HepG2 (cell line): ENCODE measurements around the gene CAPZB. TPM values are rescaled to one million over a fixed set of nuclear protein-coding genes. Genes with fewer than 3 reads are reported as not detected.

Experiments
- ATAC-seq: fragments of 200-7000 bp; cut with Tn5 transposase; 3 replicates; pipeline ENCODE4 v1.9.1; 2020; ENCODE audit warnings: mild to moderate bottlenecking, moderate library complexity
- BruUV-seq: library from RNA; stranded (reverse); fragments of 400-500 nt; replicated peaks from 2 replicates; lab custom pipeline; 2021; lab: Mats Ljungman, UMichigan
- CTCF ChIA-PET: fragments of 300-600 bp; formaldehyde crosslinking; extraction: SDS; loops from one replicate; lab custom pipeline; 2021; ENCODE audit warnings: low total read pairs, inconsistent platforms, low intra/inter-chr PET ratio; lab: Yijun Ruan, JAX
- POLR2A ChIA-PET: fragments of 350-600 bp; sonication (Branson Sonifier 250); formaldehyde crosslinking; loops from one replicate; lab custom pipeline; 2020; ENCODE audit warnings: antibody characterized with exemption, inconsistent platforms; lab: Yijun Ruan, JAX
- DNase-seq: peaks from one replicate; pipeline ENCODE4 v3.0.0-alpha.2; 2015; ENCODE audit warnings: low spot score
- FAIRE-seq: peaks from 3 replicates; lab custom pipeline; 2011; peaks lifted over from hg19 to GRCh38; lab: Jason Lieb, UNC
- H2AFZ ChIP-seq: one replicate; pipeline ENCODE4 v1.6.1; 2011; ENCODE audit warnings: low read length, inconsistent platforms
- H3K27ac ChIP-seq: fragments of 300-600 bp; 3 replicates; pipeline ENCODE4 v1.8.0; 2011; ENCODE audit warnings: mixed run types, mild to moderate bottlenecking, mixed read lengths, low read length, inconsistent platforms; ENCODE audit not compliant: insufficient read depth; ENCODE audit errors: extremely low read length
- H3K27me3 ChIP-seq, 2 experiments: fragments of 200-600 bp in 1 of 2; 2 replicates in 1 of 2; 3 replicates in 1 of 2; pipeline versions ENCODE4 v1.6.0 to v1.8.0; 2011; ENCODE audit warnings: low read length in 2 of 2, mild to moderate bottlenecking in 2 of 2, moderate library complexity in 2 of 2, inconsistent platforms in 1 of 2; ENCODE audit not compliant: insufficient read depth in 2 of 2, control insufficient read depth in 1 of 2
- H3K36me3 ChIP-seq, 2 experiments: fragments of 200-600 bp in 1 of 2; replicated peaks in 1 of 2; 2 replicates in 1 of 2; 3 replicates in 1 of 2; pipeline versions ENCODE4 v1.5.1 to v1.8.0; 2011; ENCODE audit warnings: low read length in 2 of 2, inconsistent platforms in 1 of 2; ENCODE audit not compliant: insufficient read depth in 2 of 2, control insufficient read depth in 1 of 2
- H3K4me1 ChIP-seq: 2 replicates; pipeline ENCODE4 v1.5.1; 2012; ENCODE audit warnings: low read length, inconsistent platforms; ENCODE audit not compliant: insufficient read depth
- H3K4me2 ChIP-seq: 2 replicates; pipeline ENCODE4 v1.6.0; 2011; ENCODE audit warnings: low read depth, low read length, inconsistent platforms
- H3K4me3 ChIP-seq, 3 experiments: fragments of 200-600 bp in 1 of 3; sonication (generic), shearing (Covaris generic) in 1 of 3; replicated peaks in 1 of 3; 2 replicates each; pipeline ENCODE4 v1.5.1; 2011 to 2016; ENCODE audit warnings: low read length in 3 of 3, inconsistent platforms in 2 of 3, low read depth in 2 of 3, mild to moderate bottlenecking in 2 of 3, control low read depth in 1 of 3, mixed read lengths in 1 of 3; ENCODE audit not compliant: insufficient read depth in 1 of 3
- H3K79me2 ChIP-seq: one replicate; pipeline ENCODE4 v1.6.1; 2011; ENCODE audit warnings: low read length, inconsistent platforms; ENCODE audit not compliant: insufficient read depth
- H3K9ac ChIP-seq: 2 replicates; pipeline ENCODE4 v1.6.0; 2011; ENCODE audit warnings: mild to moderate bottlenecking, low read depth, low read length, inconsistent platforms; ENCODE audit not compliant: insufficient read depth
- H3K9me3 ChIP-seq: 2 replicates; pipeline ENCODE4 v1.5.1; 2012; ENCODE audit warnings: mild to moderate bottlenecking, low read length
- H4K20me1 ChIP-seq: 2 replicates; pipeline ENCODE4 v1.6.0; 2011; ENCODE audit warnings: inconsistent platforms, mild to moderate bottlenecking, low read length, moderate library complexity; ENCODE audit not compliant: insufficient read depth
- GZF1 ChIP-seq: sonication (generic); formaldehyde crosslinking; IDR thresholded peaks from 2 replicates; pipeline ENCODE4 v1.5.1; 2020; ENCODE audit warnings: mild to moderate bottlenecking, missing genetic modification reagents
- HMG20B ChIP-seq: conservative IDR thresholded peaks from 2 replicates; pipeline ENCODE4 v1.6.1; 2016; ENCODE audit warnings: missing genetic modification reagents, missing compliant biosample characterization
- MED1 ChIP-seq: sonication (generic); formaldehyde crosslinking; IDR thresholded peaks from 2 replicates; pipeline ENCODE4 v1.4.0; 2020; ENCODE audit warnings: missing genetic modification reagents
- NFIC ChIP-seq: IDR thresholded peaks from 2 replicates; pipeline ENCODE4 v1.6.1; 2012; ENCODE audit warnings: mild to moderate bottlenecking, low read length, inconsistent platforms
- NFKBIZ ChIP-seq: IDR thresholded peaks from 2 replicates; pipeline ENCODE4 v1.6.1; 2018; ENCODE audit warnings: missing genetic modification reagents, missing compliant biosample characterization
- NONO ChIP-seq, 2 experiments: fragments of 450-650 bp in 1 of 2; sonication (generic) in 1 of 2; formaldehyde crosslinking in 1 of 2; IDR thresholded peaks in 1 of 2; conservative IDR thresholded peaks in 1 of 2; 2 replicates each; pipeline versions ENCODE4 v1.6.1 to v1.8.0; 2017 to 2022; ENCODE audit warnings: mild to moderate bottlenecking in 1 of 2, missing genetic modification reagents in 1 of 2, moderate library complexity in 1 of 2
- REPIN1 ChIP-seq: sonication (generic); formaldehyde crosslinking; IDR thresholded peaks from 2 replicates; pipeline ENCODE4 v1.8.0; 2022; ENCODE audit warnings: missing genetic modification reagents, low read depth, mild to moderate bottlenecking, borderline replicate concordance
- SMARCE1 ChIP-seq: fragments of 450-650 bp; IDR thresholded peaks from 2 replicates; pipeline ENCODE4 v1.6.1; 2017; ENCODE audit warnings: borderline replicate concordance
- ZNF121 ChIP-seq: sonication (generic); formaldehyde crosslinking; IDR thresholded peaks from 2 replicates; pipeline ENCODE4 v1.5.0; 2020; ENCODE audit warnings: mild to moderate bottlenecking, missing genetic modification reagents
- WGBS: methylation state at CpG from one replicate; pipeline ENCODE4 v1.1.6; 2017; ENCODE audit warnings: low lambda C conversion rate; 5-methylcytosine and 5-hydroxymethylcytosine counted together
- in situ Hi-C: cut with HindIII; loops from 2 replicates; pipeline ENCODE4 v1.10.0; 2017; ENCODE audit warnings: low pct_unique_long_range_greater_than_20kb; ENCODE audit not compliant: extremely low pct_ligation_motif_present
- intact Hi-C: fragments of 100-400 bp; cut with micrococcal nuclease; formaldehyde crosslinking; loops from one replicate; pipeline ENCODE4 v1.10.0; 2022; ENCODE audit not compliant: unreplicated experiment
- polyA plus RNA-seq, 8 experiments: library from polyadenylated mRNA; depleted of rRNA in 3 of 8; stranded (reverse) in 7 of 8; unstranded in 1 of 8; fragments of >200 nt; fragmentation: Illumina TruSeq in 4 of 8; extraction: Trizol in 4 of 8; gene quantifications; 2 replicates each; pipeline versions ENCODE4 v1.2.1 to v1.2.3, GENCODE V29; 2011 to 2016; ENCODE audit warnings: low read depth in 4 of 8, missing spikeins in 1 of 8, mixed read lengths in 1 of 8; ENCODE audit not compliant: insufficient read depth in 1 of 8
- total RNA-seq, 5 experiments: library from RNA; depleted of rRNA; stranded (reverse); fragments of >200 nt; fragmentation: Illumina TruSeq; extraction: Trizol; gene quantifications; 2 replicates each; pipeline ENCODE4 v1.2.3, GENCODE V29; 2016; ENCODE audit warnings: low read depth in 1 of 5
- TF ChIP-seq, protein P1 (sequence below): sonication (generic); formaldehyde crosslinking; IDR thresholded peaks from 2 replicates; pipeline ENCODE4 v1.5.0; 2020; ENCODE audit warnings: missing genetic modification reagents, mild to moderate bottlenecking, borderline replicate concordance

CAPZB gene
- total and polyA plus RNA-seq, 2 of the 13 experiments (the other 11 are each of a cell fraction or from before 2014, with no cell fraction given) = 58.9 to 76.9 TPM

GRCh38 chr1:19438516-19439195 lies 46.7 kb downstream of the CAPZB start:
- Histone ChIP-seq H3K9me3 (no peaks in the 10 kb centered on the region), H3K4me1 (peaks cover 94% of the 10 kb centered on the region), H3K36me3 (peaks cover 0 to 1% of the 10 kb centered on the region in 2 experiments; a peak in 2 of 5 replicates), H3K79me2 (peaks cover 82% of the 10 kb centered on the region), H3K4me2 (no peak overlapping the region), H3K27ac (no peak overlapping the region), H4K20me1 (peaks cover 4% of the 10 kb centered on the region; the same call in 1 of the 2 replicates), H3K9ac (no peak overlapping the region), H2AFZ (no peak overlapping the region), H3K27me3 (no peaks in the 10 kb centered on the region), H3K4me3 (no peak overlapping the region)
- FAIRE-seq (no peak), DNase-seq (no peak), ATAC-seq (no peak)
- CTCF ChIA-PET = no interaction called here
- intact Hi-C loops = no loop called here
- no peak for TF ChIP-seq HMG20B (CRISPR knock-in tag)
- TF ChIP-seq GZF1 = no peak
- TF ChIP-seq, protein P1, sequence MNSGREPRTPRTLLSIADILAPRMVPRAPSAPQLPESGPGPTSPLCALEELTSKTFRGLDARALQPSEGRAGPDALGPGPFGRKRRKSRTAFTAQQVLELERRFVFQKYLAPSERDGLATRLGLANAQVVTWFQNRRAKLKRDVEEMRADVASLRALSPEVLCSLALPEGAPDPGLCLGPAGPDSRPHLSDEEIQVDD (CRISPR knock-in tag) = no peak
- TF ChIP-seq ZNF121 = no peak
- no peak for TF ChIP-seq NONO (IDR thresholded peaks at IDR 0.05)
- TF ChIP-seq NONO (CRISPR knock-in tag; conservative IDR thresholded peaks at IDR 0.05) = no peak
- TF ChIP-seq MED1 (CRISPR knock-in tag) = no peak
- no peak for TF ChIP-seq NFKBIZ (CRISPR knock-in tag)
- TF ChIP-seq NFIC = no peak
- TF ChIP-seq REPIN1 = no peak
- TF ChIP-seq SMARCE1 = no peak
- no TSS peak for BruUV-seq
- in situ Hi-C loops = no loop called here
- WGBS = 88% methylated on average over 15 of the region's 19 CpGs
- POLR2A ChIA-PET = no interaction called here
